ENCODE measurements around the gene TUBGCP6. TPM values are rescaled to one million over a fixed set of nuclear protein-coding genes. Genes with fewer than 3 reads are reported as not detected.

Gene TUBGCP6
- total and polyA plus RNA-seq, 10 of the 15 experiments (the other 5 are each of a cell fraction or from before 2014, with no cell fraction given): 0.74 to 41.4 (median 19.4) TPM

DNA sequence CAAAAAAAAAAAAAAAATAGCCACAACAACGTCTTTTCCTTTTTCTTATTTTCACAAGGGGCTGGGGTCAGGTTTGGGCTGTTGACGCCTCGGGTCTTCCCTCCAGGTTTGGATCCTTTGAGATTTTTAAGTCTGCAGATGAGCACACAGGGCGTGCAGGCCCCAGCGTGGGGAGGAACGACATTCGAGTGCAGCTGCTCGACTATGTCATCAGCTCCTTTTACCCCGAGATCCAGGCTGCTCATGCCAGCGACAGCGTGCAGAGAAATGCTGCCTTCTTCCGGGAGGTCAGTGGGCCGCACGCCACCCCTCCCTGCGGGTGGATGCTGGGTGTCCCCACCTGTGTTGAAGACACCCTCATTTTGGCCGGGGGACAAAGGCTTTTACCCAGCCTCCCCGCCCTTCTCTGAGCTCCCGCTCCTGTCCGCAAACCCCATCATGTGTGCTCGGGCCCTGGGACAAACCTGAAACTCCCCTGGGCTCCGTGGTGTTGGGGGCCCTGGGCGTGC is 36.3 kb downstream of the TUBGCP6 start:
- TF ChIP-seq, protein P1, sequence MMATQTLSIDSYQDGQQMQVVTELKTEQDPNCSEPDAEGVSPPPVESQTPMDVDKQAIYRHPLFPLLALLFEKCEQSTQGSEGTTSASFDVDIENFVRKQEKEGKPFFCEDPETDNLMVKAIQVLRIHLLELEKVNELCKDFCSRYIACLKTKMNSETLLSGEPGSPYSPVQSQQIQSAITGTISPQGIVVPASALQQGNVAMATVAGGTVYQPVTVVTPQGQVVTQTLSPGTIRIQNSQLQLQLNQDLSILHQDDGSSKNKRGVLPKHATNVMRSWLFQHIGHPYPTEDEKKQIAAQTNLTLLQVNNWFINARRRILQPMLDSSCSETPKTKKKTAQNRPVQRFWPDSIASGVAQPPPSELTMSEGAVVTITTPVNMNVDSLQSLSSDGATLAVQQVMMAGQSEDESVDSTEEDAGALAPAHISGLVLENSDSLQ (IDR thresholded peaks at IDR 0.05): no peak
- TF ChIP-seq, protein P2, sequence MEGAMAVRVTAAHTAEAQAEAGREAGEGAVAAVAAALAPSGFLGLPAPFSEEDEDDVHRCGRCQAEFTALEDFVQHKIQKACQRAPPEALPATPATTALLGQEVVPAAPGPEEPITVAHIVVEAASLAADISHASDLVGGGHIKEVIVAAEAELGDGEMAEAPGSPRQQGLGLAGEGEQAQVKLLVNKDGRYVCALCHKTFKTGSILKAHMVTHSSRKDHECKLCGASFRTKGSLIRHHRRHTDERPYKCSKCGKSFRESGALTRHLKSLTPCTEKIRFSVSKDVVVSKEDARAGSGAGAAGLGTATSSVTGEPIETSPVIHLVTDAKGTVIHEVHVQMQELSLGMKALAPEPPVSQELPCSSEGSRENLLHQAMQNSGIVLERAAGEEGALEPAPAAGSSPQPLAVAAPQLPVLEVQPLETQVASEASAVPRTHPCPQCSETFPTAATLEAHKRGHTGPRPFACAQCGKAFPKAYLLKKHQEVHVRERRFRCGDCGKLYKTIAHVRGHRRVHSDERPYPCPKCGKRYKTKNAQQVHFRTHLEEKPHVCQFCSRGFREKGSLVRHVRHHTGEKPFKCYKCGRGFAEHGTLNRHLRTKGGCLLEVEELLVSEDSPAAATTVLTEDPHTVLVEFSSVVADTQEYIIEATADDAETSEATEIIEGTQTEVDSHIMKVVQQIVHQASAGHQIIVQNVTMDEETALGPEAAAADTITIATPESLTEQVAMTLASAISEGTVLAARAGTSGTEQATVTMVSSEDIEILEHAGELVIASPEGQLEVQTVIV (IDR thresholded peaks at IDR 0.05; ENCODE audit: borderline replicate concordance, partially characterized antibody): no peak
- TF ChIP-seq NR2C2 (IDR thresholded peaks at IDR 0.05; ENCODE audit: borderline replicate concordance, control insufficient read depth, insufficient read length, low read depth) (no peak), ZNF384 (IDR thresholded peaks at IDR 0.05; ENCODE audit: borderline replicate concordance, low read depth, low read length) (no peak), POU2F2 (IDR thresholded peaks at IDR 0.05; ENCODE audit: borderline replicate concordance, low read depth, low read length) (no peak), CEBPB (IDR thresholded peaks at IDR 0.05; ENCODE audit: borderline replicate concordance in 1 of 2, low read depth in 2 of 2, low read length in 2 of 2) (no peak), SIX5 (IDR thresholded peaks at IDR 0.05; ENCODE audit: low read depth, low read length, severe bottlenecking) (no peak)
- H3K9ac ChIP-seq (ENCODE audit: control insufficient read depth, insufficient read depth, low read length): no peak overlapping the region
- POLR2A ChIA-PET: interaction anchor here (0.6 kb wide), 1 partner anchor 15 kb away, joined by 9 read pairs; no protein-coding TSS in a partner anchor

More for the DNA sequence above, 36.3 kb downstream of the TUBGCP6 start:
- Histone ChIP-seq H2AFZ (ENCODE audit: control insufficient read depth, low read depth, low read length) (no peak overlapping the region), H3K4me2 (ENCODE audit: control insufficient read depth, insufficient read depth) (no peak overlapping the region), H3K79me2 (ENCODE audit: control insufficient read depth, insufficient read depth, low read length) (no peaks in the 10 kb centered on the region; the same call in 1 of the 2 replicates), H3K4me3 (no peak overlapping the region), H3K27me3 (replicated peaks in 1 of 2; ENCODE audit: control insufficient read depth in 2 of 2, insufficient read depth in 2 of 2, low read length in 1 of 2) (no peaks in the 10 kb centered on the region), H3K27ac (ENCODE audit: control insufficient read depth, insufficient read depth) (no peak overlapping the region), H3K4me1 (ENCODE audit: control insufficient read depth, insufficient read depth, low read length) (no peaks in the 10 kb centered on the region), H3K9me3 (replicated peaks; ENCODE audit: control insufficient read depth, insufficient read depth, low read length) (no peaks in the 10 kb centered on the region), H3K36me3 (ENCODE audit: control insufficient read depth in 2 of 2, insufficient read depth in 2 of 2, low read length in 1 of 2) (peaks cover 5 to 21% of the 10 kb centered on the region in 2 experiments; a peak in 3 of 4 replicates), H4K20me1 (ENCODE audit: control insufficient read depth, insufficient read depth) (no peaks in the 10 kb centered on the region; the same call in 1 of the 2 replicates)
- CTCF ChIA-PET: interaction anchor here (0.6 to 2.3 kb wide), 5 partner anchors 18 to 168 kb away, joined by 3 to 13 read pairs (median 4); no protein-coding TSS in a partner anchor
- RAD21 ChIA-PET (ENCODE audit: unreplicated experiment): interaction anchor here (0.6 to 1.3 kb wide), 3 partner anchors 13 to 268 kb away, joined by 3 to 4 read pairs (median 3); no protein-coding TSS in a partner anchor
- 86% methylated on average over 22 of the region's 22 CpGs for WGBS (ENCODE audit: insufficient coverage, insufficient replicate concordance, low lambda C conversion rate, missing lambda C conversion rate)
- FAIRE-seq: no peak
- no TSS peak for BruUV-seq (replicated peaks)
- no peak for DNase-seq (ENCODE audit: low read depth, low spot score)
- in situ Hi-C loops (cut with MboI): loop anchor here (5.0 kb wide), 1 partner anchor 276 kb away; no protein-coding TSS in a partner anchor
- ATAC-seq: no peak
- intact Hi-C loops (cut with micrococcal nuclease; ENCODE audit: unreplicated experiment): no loop called here
- SMC1A ChIA-PET (ENCODE audit: uncharacterized antibody, unreplicated experiment): no interaction called here
